NCI-H345 treated with DMSO at 0.1 percent for 48 hours (cell line): ENCODE data around the gene GTF2I.
A peak's percentile ranks its signal among the peaks of the same experiment; 100 is the strongest.
"Not testable (repeated sequence)": the region's sequence is repeated elsewhere in the genome, so short reads cannot be mapped to it uniquely, and the experiment has no call there.

Source experiments
- DNase-seq: peaks from one replicate; lab custom pipeline; 2025; ENCODE audit not compliant: unreplicated experiment; lab: John Stamatoyannopoulos, UW

The GTF2I gene

GRCh38 chr7:74657692-74658177, at the start of gene GTF2I:
Gene GTF2I (plus strand): TSS chr7:74657718. CDS start chr7:74689129, 31,411 bp downstream.
- no peak for DNase-seq

- DNase-seq, result peak; percentile 59
Measured at GRCh38 chr7:74612015-74612829, 45.3 kb upstream of the GTF2I start.

GRCh38 chr7:74615933-74616780, 41.4 kb upstream of the GTF2I start:
- no peak for DNase-seq

DNA sequence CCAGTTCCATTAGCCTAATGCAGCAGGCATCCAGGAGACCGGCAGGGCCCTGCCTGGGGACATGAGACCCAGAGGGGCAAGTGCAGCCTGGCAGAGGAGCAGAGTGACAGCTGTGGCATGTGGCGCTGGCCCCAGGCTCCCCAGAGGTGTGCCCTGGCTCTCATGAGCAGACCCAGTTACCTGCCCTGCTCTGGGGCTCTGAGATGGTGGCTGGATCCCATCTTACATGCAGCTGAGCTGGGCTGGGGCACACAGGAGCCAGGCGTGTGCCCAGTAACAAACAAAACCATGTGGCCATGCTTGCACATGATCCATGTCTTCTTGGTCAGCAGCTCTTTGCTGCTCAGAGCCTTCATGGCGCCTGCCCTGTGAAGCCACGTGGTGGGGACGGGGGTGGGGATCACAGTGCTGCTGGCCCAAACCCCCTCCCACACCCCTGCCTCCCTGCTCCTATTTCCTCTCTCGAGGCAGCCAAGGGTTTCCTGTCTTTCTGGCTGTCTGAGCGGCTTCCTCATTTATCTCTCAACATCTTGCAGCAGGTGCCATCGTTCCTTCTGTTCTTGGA, 40.3 kb upstream of the GTF2I start:
- DNase-seq, result no peak

DNA sequence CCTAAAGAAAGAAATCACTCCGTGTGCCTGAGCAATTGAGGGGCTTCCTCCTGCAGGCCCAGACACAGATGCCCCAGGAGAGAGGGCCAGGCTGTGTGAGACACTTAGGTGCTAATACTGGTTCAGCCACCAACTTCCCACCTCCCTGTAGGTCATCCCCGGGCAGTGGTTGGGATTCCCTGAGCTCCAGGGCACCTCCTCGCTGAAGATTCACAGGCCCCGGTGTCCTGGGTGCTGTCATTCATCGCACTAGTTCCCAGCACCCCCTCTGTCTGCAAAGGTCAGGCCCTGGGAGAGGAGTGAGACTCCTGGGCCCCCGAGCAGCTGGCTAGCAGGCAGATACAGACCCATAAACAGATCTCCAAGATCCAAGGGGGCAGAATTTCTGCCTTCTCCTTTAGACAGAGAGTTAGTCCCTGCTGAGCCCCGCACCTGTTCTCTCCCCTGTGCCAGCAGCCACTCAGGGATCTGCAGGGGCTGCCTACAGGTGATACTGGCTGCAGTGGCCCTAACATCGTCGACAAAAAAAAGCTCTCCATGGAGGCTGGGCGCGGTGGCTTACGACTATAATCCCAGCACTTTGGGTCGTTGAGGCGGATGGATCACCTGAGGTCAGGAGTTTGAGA, 38.2 kb upstream of the GTF2I start:
- DNase-seq, result peak; percentile 21

DNA sequence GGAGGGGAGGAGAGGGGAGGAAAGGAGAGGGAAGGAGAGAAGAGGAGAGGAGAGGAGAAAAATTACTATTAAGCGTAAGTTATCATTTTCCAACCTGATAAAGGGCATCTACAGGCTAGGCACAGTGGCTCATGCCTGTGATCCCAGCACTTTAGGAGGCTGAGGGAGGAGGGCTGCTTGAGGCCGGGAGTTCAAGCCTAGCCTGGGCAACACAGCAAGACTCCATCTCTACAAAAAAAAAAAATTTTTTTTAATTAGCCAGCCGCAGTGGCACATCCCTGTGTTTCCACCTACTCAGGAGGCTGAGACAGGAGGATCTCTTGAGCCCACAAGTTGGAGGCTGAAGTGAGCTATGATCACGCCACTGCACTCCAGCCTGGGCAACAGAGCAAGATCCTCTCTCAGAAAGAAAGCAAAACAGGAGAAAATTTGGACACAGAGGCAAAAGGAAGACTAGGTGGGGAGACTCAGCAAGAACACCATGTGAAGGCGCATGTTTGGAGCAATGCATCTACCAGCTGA, 35.2 kb upstream of the GTF2I start:
- DNase-seq, result no peak

DNA sequence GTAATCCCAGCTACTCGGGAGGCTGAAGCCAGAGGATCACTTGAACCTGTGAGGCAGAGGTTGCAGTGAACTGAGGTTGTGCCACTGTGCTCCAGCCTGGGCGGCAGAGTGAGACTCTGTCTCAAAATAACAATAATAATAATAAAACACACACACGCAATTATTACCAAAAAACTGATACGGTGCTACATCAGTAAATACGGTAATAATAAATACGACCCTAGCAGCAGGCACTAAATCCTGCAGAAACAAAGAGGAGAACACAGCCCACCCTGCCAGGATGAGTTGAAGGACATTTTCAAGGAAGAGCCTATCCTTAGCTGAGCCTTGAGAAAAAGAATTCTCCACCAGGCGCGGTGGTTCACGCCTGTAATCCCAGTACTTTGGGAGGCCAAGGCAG, 34.4 kb upstream of the GTF2I start:
- DNase-seq, result no peak

GRCh38 chr7:74625446-74625845, 32.1 kb upstream of the GTF2I start:
- no peak for DNase-seq

- peak; percentile 65 for DNase-seq
Measured at GRCh38 chr7:74627661-74628411, 29.7 kb upstream of the GTF2I start.

- DNase-seq, result no peak
Measured at GRCh38 chr7:74632505-74632904, 25.0 kb upstream of the GTF2I start.

- no peak for DNase-seq
Measured at GRCh38 chr7:74633451-74633921, 24.0 kb upstream of the GTF2I start.

DNA sequence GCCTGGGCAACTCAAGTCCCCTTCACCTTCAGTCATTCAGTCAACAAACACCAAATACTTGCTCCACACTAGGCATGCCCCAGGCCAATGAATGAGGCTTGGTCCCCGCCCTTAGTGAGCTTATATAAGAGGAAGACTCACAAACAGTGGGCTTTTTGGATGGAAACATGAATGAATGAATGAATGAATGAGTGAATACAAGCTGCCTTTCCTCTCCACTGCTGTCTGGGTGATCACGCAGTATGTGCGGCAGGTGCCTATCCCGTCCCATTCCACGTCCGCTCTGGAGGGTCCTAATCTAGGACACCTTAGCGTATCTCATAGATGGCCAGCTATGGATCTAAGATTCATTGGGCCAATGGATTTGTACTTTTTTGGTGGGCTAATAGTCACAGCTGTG, 19.8 kb upstream of the GTF2I start:
- no peak for DNase-seq

- DNase-seq, result not testable (repeated sequence)
Measured at GRCh38 chr7:74650055-74650454, 7.5 kb upstream of the GTF2I start.

DNA sequence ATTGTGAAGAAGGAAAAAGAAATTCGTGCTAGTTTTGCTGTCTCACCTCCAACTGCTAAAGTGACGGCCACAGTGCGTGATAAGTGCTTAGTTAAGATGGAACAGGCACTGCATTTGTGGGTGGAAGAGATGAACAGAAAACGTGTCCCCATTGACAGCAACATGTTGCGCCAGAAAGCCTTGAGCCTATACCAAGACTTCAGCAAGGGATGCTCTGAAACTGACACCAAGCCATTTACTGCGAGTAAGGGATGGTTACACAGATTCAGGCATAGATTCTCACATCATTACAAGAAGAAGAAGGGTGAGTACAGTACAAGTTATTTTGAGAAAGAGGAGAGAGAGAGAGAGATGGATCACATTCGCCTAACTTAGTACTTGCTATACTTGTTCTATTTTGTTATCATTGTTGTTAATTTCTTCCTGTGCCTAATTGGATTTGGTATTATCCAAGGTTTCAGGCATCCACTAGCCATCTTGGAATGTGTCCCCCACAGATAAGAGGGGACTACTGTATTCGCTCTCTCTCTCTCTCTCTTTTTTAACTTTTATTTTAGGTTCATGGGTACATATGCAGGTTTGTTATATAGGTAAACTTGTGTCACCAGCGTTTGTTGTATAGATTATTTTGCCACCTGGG, 6.9 kb upstream of the GTF2I start:
- DNase-seq, result not testable (repeated sequence)

GRCh38 chr7:74651133-74651504, 6.4 kb upstream of the GTF2I start:
- DNase-seq, result not testable (repeated sequence)

- DNase-seq, result no peak
Measured at GRCh38 chr7:74653686-74654181, 3.8 kb upstream of the GTF2I start.

- DNase-seq, result no peak
Measured at GRCh38 chr7:74654811-74655210, 2.7 kb upstream of the GTF2I start.

- no peak for DNase-seq
Measured at GRCh38 chr7:74655324-74655723, 2.2 kb upstream of the GTF2I start.

DNA sequence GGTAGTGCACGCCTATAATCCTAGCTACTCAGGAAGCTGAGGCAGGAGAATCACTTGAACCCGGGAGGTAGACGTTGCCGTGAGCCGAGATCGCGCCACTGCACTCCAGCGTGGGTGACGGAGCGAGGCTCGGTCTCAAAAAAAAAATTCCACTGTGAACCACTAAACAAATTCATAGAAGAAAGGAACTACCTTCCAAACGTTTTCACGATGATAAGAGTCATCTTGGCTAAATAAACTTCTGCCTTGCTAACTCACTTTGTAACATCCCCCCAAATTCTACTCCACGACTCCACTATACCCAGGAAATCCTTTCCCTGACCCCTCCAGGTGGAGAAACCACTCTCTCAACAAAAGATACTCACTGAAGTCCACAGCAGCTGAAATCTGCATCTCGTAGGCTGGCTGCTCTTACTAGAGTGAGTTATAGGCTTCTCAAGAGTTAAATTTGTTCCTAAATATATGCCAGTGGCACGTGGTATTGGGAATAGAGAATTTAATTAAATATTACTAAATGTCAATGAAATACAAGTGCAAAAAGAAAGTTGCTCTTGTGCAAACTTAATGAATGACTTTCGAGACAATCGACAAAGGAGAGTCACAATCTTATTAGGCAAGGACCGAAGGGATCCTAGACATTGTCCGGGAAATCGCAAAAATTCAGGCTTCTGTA, 1.6 kb upstream of the GTF2I start:
- DNase-seq, result no peak
